Limb (tissue), 2 donors: Measurements from ENCODE around the gene ALAS2.
"Not testable (repeated sequence)": the region's sequence is repeated elsewhere in the genome, so short reads cannot be mapped to it uniquely, and the experiment has no call there.

Experiments used
- DNase-seq, 2 donors: peaks; one replicate each; pipeline ENCODE4 v3.0.0-alpha.2; 2016; ENCODE audit errors: extremely low spot score in 2 of 2

Gene ALAS2

GRCh38 chrX:55030271-55031205 lies at the start of gene ALAS2:
Gene ALAS2 (minus strand): TSS chrX:55030977. CDS start chrX:55026000, 4,977 bp downstream.
- DNase-seq = no peak

- no peak for DNase-seq
These were observed 44.2 kb upstream of the ALAS2 start, which contains the start of gene PAGE2B for GRCh38 chrX:55074851-55075467. Gene PAGE2B (plus strand): TSS chrX:55075030. CDS start chrX:55076042, 1,012 bp downstream.

GRCh38 chrX:55072286-55072685 lies 41.5 kb upstream of the ALAS2 start:
- DNase-seq = no peak

GRCh38 chrX:55067180-55067579 lies 36.4 kb upstream of the ALAS2 start:
- DNase-seq = not testable (repeated sequence)

GRCh38 chrX:55057675-55058249 lies 27.0 kb upstream of the ALAS2 start:
- DNase-seq = peak; percentile 31 to 37

- DNase-seq = peak; percentile 1 to 29
These were observed 26.3 kb upstream of the ALAS2 start for GRCh38 chrX:55056820-55057674.

- DNase-seq = not testable (repeated sequence)
These were observed 19.8 kb upstream of the ALAS2 start for GRCh38 chrX:55050599-55050998.

- no peak for DNase-seq
These were observed 10.7 kb upstream of the ALAS2 start for GRCh38 chrX:55041514-55041913.

- DNase-seq = no peak
These were observed 8.7 kb upstream of the ALAS2 start for GRCh38 chrX:55039471-55039870.

GRCh38 chrX:55033429-55033828 lies 2.7 kb upstream of the ALAS2 start:
- DNase-seq = no peak

- no peak for DNase-seq
These were observed 1.5 kb downstream of the ALAS2 start for GRCh38 chrX:55029291-55029690.

GRCh38 chrX:55028611-55029010 lies 2.2 kb downstream of the ALAS2 start:
- DNase-seq = no peak

- no peak for DNase-seq
These were observed 2.7 kb downstream of the ALAS2 start for GRCh38 chrX:55028040-55028439.

- no peak for DNase-seq
These were observed 3.9 kb downstream of the ALAS2 start for GRCh38 chrX:55026840-55027239.

- DNase-seq = no peak
These were observed 4.6 kb downstream of the ALAS2 start for GRCh38 chrX:55026143-55026542.

- DNase-seq = no peak
These were observed 15.9 kb downstream of the ALAS2 start for GRCh38 chrX:55014897-55015299.

- DNase-seq = peak in 1 of 2 donors; percentile 34
These were observed 19.5 kb downstream of the ALAS2 start for GRCh38 chrX:55011294-55011693.

- no peak for DNase-seq
These were observed 22.0 kb downstream of the ALAS2 start for GRCh38 chrX:55008571-55009358.

GRCh38 chrX:55007656-55008055 lies 23.1 kb downstream of the ALAS2 start:
- no peak for DNase-seq

- DNase-seq = no peak
These were observed 23.8 kb downstream of the ALAS2 start for GRCh38 chrX:55006827-55007621.
